ENCODE measurements around the gene ALDH1B1.

GRCh38 chr9:38372762-38373619, 19.5 kb upstream of the ALDH1B1 start:
- no peak for TF ChIP-seq CTCF (IDR thresholded peaks at IDR 0.05)
- no peak for TF ChIP-seq POLR2AphosphoS5 (IDR thresholded peaks at IDR 0.05)
- no peak for TF ChIP-seq POLR2A (IDR thresholded peaks at IDR 0.05)

Measured in stomach (tissue), 4 donors.